Measurements from ENCODE around the gene CDYL2.
A peak's percentile ranks its signal among the peaks of the same experiment; 100 is the strongest.
"Not testable (repeated sequence)": the region's sequence is repeated elsewhere in the genome, so short reads cannot be mapped to it uniquely, and the experiment has no call there.

The CDYL2 gene

GRCh38 chr16:80655751-80656150 lies 148.6 kb downstream of the CDYL2 start:
- H3K27ac ChIP-seq = no peak overlapping the region
- TF ChIP-seq CTCF (conservative IDR thresholded peaks at IDR 0.05) (no peak), ZFX (IDR thresholded peaks at IDR 0.05) (no peak)

GRCh38 chr16:80654094-80654862 lies 150.1 kb downstream of the CDYL2 start:
- no peak for TF ChIP-seq ZFX (IDR thresholded peaks at IDR 0.05)
- TF ChIP-seq CTCF (conservative IDR thresholded peaks at IDR 0.05) = no peak

GRCh38 chr16:80652441-80652840 lies 152.0 kb downstream of the CDYL2 start:
- no peak overlapping the region for H3K27ac ChIP-seq
- no peak for TF ChIP-seq ZFX (IDR thresholded peaks at IDR 0.05)
- TF ChIP-seq CTCF (conservative IDR thresholded peaks at IDR 0.05) = no peak

More at GRCh38 chr16:80654094-80654862, 150.1 kb downstream of the CDYL2 start:
- peak overlapping the region; percentile 34 for H3K27ac ChIP-seq

- H3K27ac ChIP-seq = not testable (repeated sequence)
These were observed 154.1 kb downstream of the CDYL2 start for GRCh38 chr16:80650281-80650680.

GRCh38 chr16:80640316-80640715 lies 164.1 kb downstream of the CDYL2 start:
- TF ChIP-seq CTCF (conservative IDR thresholded peaks at IDR 0.05) (no peak), ZFX (IDR thresholded peaks at IDR 0.05) (no peak)
- no peak overlapping the region for H3K27ac ChIP-seq

- TF ChIP-seq ZFX (IDR thresholded peaks at IDR 0.05) (no peak), CTCF (conservative IDR thresholded peaks at IDR 0.05) (no peak)
These were observed 164.8 kb downstream of the CDYL2 start for GRCh38 chr16:80639636-80640035.

GRCh38 chr16:80637621-80638020 lies 166.8 kb downstream of the CDYL2 start:
- no peak overlapping the region for H3K27ac ChIP-seq
- TF ChIP-seq ZFX (IDR thresholded peaks at IDR 0.05) (no peak), CTCF (conservative IDR thresholded peaks at IDR 0.05) (no peak)

More at GRCh38 chr16:80639636-80640035, 164.8 kb downstream of the CDYL2 start:
- no peak overlapping the region for H3K27ac ChIP-seq

- no peak for TF ChIP-seq ZFX (IDR thresholded peaks at IDR 0.05)
- no peak for TF ChIP-seq CTCF (conservative IDR thresholded peaks at IDR 0.05)
- H3K27ac ChIP-seq = no peak overlapping the region
These were observed 172.8 kb downstream of the CDYL2 start for GRCh38 chr16:80631581-80631980.

Data from C4-2B (cell line).